HL-60/S4 (cell line): ENCODE measurements around the gene PRDM1.

ENCODE experiments used
- in situ Hi-C: fragments of 300-500 bp; cut with MboI; formaldehyde crosslinking; loops from 2 replicates; pipeline ENCODE4 v1.14.3; 2022; ENCODE audit warnings: low sequenced_read_pairs

Gene PRDM1

GRCh38 chr6:106085984-106086813 is at the start of gene PRDM1:
Gene PRDM1, plus strand, starts transcription at chr6:106086336. Its CDS starts 218 bp downstream, at chr6:106086554.
- in situ Hi-C loops = loop anchor here (25.0 kb wide), 1 partner anchor 599 kb away; no protein-coding TSS in a partner anchor

GRCh38 chr6:106037060-106037459 is 49.1 kb upstream of the PRDM1 start:
- in situ Hi-C loops = no loop called here

GRCh38 chr6:106039897-106040592 is 46.1 kb upstream of the PRDM1 start:
- in situ Hi-C loops = no loop called here

DNA sequence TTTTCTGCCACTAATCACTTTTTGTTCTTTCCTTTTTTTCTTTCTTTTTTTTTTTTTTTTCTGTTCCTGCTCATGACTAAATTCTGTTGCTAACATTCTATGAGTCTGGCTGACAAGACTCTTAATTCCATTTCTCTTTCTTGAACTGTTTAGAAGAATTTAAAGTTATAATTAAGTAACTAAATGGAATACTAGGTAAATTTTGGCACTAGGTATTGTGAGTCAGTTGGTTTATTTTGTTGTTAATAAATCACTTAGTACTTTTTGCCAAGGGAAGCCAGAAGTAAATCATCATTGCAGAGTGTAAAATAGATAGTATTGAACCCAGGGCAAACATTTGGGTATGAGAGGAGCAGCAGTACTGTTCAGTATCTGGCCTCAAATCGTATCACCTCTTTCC is 42.0 kb upstream of the PRDM1 start:
- in situ Hi-C loops = no loop called here

- in situ Hi-C loops = no loop called here
Measured at GRCh38 chr6:106045077-106045476, 41.1 kb upstream of the PRDM1 start.

DNA sequence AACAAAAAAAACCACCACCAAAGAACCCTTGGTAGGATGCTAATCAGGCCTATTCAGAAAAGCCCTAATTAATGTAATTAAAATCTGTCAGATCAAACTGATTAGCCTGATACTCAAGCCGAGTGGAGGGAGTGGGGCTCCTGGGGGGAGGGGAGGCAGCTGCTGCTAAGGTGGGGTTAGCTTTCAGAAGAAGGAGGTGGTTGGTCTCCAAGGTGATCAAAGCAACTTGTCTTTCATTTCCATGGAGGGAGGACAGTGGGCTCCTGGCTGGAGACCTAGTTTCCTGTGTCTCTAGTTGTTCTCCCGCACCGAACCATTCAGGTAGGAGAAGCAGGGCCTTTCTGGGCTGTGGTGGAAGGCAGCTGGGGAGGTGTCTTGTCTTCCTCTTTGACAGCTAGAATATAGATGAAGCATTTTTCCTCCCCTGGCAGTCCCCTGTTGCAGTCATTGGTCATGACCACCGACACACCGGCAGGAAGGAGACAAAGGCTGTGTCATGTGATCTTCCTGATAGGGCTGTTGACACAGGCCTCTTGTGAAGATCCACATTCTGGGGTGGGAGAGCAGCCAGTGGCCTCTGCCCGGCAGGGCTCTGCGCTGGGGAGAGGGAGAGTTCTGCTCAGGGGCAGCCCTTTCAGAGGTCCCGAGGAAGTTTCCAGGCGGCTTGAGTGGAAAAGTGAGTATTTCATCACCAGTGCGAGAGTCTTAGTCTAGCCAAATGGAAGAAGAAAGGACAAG is 39.9 kb upstream of the PRDM1 start:
- in situ Hi-C loops = no loop called here

DNA sequence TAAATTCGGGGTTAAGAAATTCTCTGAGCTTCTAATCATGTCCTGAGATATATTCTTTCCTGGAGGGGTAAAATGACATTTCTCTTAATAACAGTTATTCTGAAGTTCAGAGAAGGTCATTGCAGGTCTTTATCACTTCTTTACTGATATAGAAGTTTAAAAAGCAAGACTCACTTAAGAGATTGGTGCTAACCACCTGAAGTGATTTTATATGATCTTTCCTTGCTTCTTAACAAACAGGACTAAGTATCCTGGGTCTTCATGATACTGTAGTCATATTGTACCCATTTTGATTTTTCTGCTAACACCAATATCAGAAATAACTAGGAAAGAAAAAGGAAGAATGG is 39.3 kb upstream of the PRDM1 start:
- in situ Hi-C loops = no loop called here

DNA sequence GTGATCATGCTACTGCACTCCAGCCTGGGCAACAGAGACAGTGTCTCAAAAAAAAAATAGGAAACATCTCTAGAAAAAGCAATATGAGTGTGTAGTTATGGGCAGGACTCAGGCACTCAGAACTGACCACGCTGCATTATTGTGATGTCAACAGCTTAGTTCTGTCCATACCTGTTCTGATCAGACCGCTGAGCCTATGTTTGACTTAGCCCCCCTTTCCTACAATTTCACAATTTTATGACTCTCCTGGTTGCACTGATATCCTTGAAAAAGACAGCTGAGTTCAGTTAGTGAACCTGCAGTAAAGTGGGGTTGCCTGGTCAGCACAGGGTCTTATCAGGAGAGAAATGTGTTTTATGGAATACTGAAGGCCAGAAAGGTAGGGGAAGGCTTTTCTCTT is 37.8 kb upstream of the PRDM1 start:
- in situ Hi-C loops = no loop called here

- in situ Hi-C loops = no loop called here
Measured at GRCh38 chr6:106050538-106050937, 35.6 kb upstream of the PRDM1 start.

GRCh38 chr6:106051226-106051625 is 34.9 kb upstream of the PRDM1 start:
- in situ Hi-C loops = no loop called here

- in situ Hi-C loops = no loop called here
Measured at GRCh38 chr6:106053484-106054205, 32.5 kb upstream of the PRDM1 start.

DNA sequence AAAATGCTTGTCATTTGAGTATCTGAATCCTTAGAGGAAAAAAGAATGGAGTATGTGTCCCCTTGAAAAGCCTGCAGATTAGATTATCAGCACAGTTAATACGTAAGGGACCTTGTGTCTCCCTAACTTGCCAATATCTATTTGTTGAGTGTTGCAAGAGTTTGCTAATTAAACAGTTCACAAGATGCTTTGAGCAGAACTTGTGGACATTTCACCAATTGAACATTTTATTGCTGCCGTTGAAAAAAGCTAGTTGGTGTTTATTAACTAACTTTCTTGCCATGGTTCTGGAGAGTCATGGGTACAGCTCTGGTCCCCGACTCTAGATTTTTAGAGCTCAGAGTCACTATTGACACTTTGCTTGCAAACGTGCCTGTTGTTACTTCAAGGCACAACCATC is 30.6 kb upstream of the PRDM1 start:
- in situ Hi-C loops = no loop called here

DNA sequence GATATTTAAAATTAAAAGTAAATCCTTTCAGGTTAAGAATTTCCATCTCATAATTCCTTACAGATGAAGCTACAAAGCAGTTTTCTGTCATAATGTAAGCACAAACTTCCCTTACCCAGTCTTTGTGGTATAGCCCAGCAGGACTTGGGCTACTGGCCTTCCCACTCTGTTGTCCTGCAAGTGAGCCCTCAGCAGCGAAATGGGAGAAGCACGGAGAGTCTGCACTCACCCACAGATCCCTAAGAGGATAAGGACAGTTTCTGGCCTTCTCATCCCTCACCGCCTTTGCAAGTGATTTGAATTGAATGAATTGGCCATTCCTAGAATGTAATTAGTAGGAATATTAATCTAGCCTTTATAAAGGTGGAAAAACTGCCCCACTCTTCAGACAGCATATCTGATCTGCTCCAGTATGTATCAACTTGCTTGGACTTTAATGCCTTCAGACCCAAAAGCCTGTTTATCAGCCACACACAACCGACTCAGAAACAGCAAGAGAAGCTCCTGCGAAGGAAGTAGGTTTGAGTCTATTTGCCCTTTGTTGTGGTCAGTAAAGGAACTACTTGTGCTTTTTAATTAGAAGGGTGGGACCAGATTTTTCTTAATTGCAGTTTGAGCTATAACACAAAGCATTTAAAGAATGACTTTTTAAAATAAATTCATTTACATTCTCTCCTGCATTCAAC is 29.9 kb upstream of the PRDM1 start:
- in situ Hi-C loops = no loop called here

DNA sequence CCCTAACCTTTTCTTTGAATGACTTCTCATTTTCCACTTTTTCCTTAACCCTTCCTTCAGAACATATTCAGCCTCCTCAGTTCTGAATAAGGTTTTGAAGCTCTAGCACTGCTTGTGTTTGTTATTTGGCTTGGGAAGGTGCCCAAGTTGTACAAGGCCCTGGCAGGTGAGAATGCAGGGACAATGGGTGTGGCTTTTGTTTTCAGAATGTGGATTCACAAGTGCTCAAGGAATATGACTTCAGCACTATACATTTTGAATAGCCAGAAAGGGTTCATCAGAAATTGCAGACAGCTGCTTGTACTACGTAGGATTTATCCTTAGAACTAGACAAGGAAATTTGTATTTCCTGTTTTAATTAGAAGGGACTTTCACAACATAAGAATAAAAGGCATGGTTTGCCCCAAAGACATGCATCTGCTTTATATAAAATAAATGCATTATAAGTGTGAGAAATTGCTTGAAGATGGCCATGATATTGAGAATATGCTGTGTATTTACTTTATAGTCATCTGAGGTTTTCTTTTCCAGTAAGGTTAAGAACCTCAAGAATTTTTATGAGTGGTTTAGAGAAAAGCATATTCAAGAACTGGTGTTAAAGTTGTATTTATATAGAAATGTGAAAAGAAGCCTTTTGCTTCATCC is 29.3 kb upstream of the PRDM1 start:
- in situ Hi-C loops = no loop called here

GRCh38 chr6:106059331-106059730 is 26.8 kb upstream of the PRDM1 start:
- in situ Hi-C loops = no loop called here

GRCh38 chr6:106060167-106060566 is 26.0 kb upstream of the PRDM1 start:
- in situ Hi-C loops = no loop called here

- in situ Hi-C loops = no loop called here
Measured at GRCh38 chr6:106063448-106063850, 22.7 kb upstream of the PRDM1 start.

GRCh38 chr6:106064142-106064541 is 22.0 kb upstream of the PRDM1 start:
- in situ Hi-C loops = no loop called here

GRCh38 chr6:106064756-106065155 is 21.4 kb upstream of the PRDM1 start:
- in situ Hi-C loops = no loop called here

DNA sequence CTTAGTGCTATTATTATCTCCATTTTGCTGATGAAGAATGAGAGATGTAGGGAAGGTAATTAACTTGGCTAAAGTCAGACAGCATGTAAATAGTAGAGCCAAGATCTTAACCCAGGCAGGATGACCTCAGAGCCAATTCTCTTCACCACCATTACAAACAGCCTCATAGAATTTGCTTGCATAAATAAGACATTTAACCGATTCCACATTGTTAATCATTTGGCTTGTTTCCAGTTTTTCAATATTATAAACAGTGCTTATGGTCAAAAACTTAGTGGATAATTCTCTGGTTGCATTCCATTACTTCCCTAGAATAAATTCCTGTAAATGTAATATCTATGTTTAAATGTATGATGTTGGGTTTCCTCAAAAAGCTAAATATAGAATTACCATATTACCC is 19.1 kb upstream of the PRDM1 start:
- in situ Hi-C loops = no loop called here
